ENCODE data around the gene BCL6.

- TF ChIP-seq CTCF (IDR thresholded peaks at IDR 0.05; ENCODE audit: poor library complexity) (no peak), EZH2 (IDR thresholded peaks at IDR 0.05; ENCODE audit: borderline replicate concordance) (no peak)
Measured at GRCh38 chr3:187728940-187729583, 16.2 kb downstream of the BCL6 start.

All from hepatocyte (in vitro differentiated cells).